ENCODE measurements around the gene CRHR1. TPM values are rescaled to one million over a fixed set of nuclear protein-coding genes. Genes with fewer than 3 reads are reported as not detected.

CRHR1 gene
- polyA plus RNA-seq, 2 of the 4 experiments (the other 2 are of a cell fraction) = 0.09 to 0.12 TPM

DNA sequence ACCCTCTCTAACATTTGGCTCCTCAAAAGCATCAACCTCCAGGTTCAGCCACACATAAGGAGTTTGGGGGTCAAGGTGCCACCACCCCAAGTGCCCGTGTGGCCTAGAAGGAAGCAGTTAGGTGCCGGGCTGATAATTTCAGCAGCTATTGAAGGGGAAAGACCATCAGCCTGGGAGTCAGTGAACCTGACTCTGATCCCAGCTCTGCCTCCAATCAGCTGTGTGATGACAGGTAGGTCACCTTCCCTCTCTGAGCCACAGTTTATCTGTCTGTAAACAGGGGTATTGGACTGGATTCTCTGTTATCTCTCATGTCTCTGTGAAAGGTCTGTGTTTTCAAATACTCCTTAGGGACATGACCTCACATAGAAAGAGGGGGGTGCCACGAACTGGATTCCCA lies 3.9 kb downstream of the CRHR1 start:
- Histone ChIP-seq H3K4me3 (no peak overlapping the region), H3K27ac (no peak overlapping the region), H3K4me2 (no peak overlapping the region), H3K9me3 (no peaks in the 10 kb centered on the region), H3K4me1 (peaks cover 5% of the 10 kb centered on the region; the same call in 1 of the 3 replicates)
- no peak for ATAC-seq
- ChIA-PET POLR2A (interaction anchor here (0.6 kb wide), 1 partner anchor 643 kb away, joined by 3 read pairs; no protein-coding TSS in a partner anchor), CTCF (interaction anchor here (0.9 to 3.2 kb wide), 5 partner anchors 44 to 148 kb away, joined by 3 to 21 read pairs (median 4); no protein-coding TSS in a partner anchor)
- no peak for TF ChIP-seq MYC (IDR thresholded peaks at IDR 0.05; ENCODE audit: borderline replicate concordance, low read length)
- TF ChIP-seq CHD4 (IDR thresholded peaks at IDR 0.05; ENCODE audit: borderline replicate concordance) = no peak
- TF ChIP-seq HES2 (IDR thresholded peaks at IDR 0.05) = no peak
- no peak for TF ChIP-seq EP300 (IDR thresholded peaks at IDR 0.05)
- TF ChIP-seq MAX (IDR thresholded peaks at IDR 0.05) = no peak
- no peak for FAIRE-seq
- no peak for DNase-seq (ENCODE audit: low read depth in 1 of 2, low spot score in 1 of 2)
- 40% methylated on average over 3 of the region's 3 CpGs for WGBS (ENCODE audit: missing lambda C conversion rate)

DNA sequence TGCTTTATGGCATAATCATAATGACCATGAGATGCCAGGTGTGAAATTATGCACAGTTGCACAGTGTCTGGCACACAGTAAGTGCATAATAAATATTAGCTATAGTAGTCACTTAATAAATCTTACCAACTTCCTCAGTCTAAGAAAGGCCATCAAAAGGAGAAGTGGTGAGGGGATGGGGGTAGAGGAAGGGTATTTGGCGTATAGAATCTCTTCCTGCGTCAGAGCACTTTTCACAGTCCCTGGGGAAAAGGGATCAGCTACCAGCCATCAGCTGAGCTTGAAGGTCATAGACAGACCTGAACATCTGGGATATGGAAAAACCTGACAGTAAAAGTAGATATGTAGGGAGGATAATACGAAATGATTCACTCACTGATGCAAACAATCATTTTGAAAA lies 5.8 kb downstream of the CRHR1 start:
- POLR2A ChIA-PET = no interaction called here
- H3K4me3 ChIP-seq = no peak overlapping the region
- CTCF ChIA-PET = interaction anchor here (0.6 to 3.2 kb wide), 9 partner anchors 10 to 153 kb away, joined by 3 to 21 read pairs (median 3); no protein-coding TSS in a partner anchor
- H3K9me3 ChIP-seq = no peaks in the 10 kb centered on the region
- H3K27ac ChIP-seq = no peak overlapping the region
- ATAC-seq (no peak), FAIRE-seq (no peak), DNase-seq (ENCODE audit: low read depth in 1 of 2, low spot score in 1 of 2) (no peak)
- WGBS (ENCODE audit: missing lambda C conversion rate) = 61% methylated on average over 3 of the region's 3 CpGs
- H3K4me1 ChIP-seq = no peaks in the 10 kb centered on the region
- no peak overlapping the region for H3K4me2 ChIP-seq
- TF ChIP-seq BHLHE40 (IDR thresholded peaks at IDR 0.05; ENCODE audit: low read depth, low read length) = no peak
- TF ChIP-seq ZSCAN20 (CRISPR knock-in tag; IDR thresholded peaks at IDR 0.05) = no peak
- TF ChIP-seq, protein P1, sequence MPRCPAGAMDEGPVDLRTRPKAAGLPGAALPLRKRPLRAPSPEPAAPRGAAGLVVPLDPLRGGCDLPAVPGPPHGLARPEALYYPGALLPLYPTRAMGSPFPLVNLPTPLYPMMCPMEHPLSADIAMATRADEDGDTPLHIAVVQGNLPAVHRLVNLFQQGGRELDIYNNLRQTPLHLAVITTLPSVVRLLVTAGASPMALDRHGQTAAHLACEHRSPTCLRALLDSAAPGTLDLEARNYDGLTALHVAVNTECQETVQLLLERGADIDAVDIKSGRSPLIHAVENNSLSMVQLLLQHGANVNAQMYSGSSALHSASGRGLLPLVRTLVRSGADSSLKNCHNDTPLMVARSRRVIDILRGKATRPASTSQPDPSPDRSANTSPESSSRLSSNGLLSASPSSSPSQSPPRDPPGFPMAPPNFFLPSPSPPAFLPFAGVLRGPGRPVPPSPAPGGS (IDR thresholded peaks at IDR 0.05) = no peak
- no peak for TF ChIP-seq FOSL2 (IDR thresholded peaks at IDR 0.05)
- TF ChIP-seq FOSL2 (CRISPR knock-in tag; IDR thresholded peaks at IDR 0.05) = no peak
- TF ChIP-seq REST (IDR thresholded peaks at IDR 0.05) = no peak
- TF ChIP-seq, protein P2, sequence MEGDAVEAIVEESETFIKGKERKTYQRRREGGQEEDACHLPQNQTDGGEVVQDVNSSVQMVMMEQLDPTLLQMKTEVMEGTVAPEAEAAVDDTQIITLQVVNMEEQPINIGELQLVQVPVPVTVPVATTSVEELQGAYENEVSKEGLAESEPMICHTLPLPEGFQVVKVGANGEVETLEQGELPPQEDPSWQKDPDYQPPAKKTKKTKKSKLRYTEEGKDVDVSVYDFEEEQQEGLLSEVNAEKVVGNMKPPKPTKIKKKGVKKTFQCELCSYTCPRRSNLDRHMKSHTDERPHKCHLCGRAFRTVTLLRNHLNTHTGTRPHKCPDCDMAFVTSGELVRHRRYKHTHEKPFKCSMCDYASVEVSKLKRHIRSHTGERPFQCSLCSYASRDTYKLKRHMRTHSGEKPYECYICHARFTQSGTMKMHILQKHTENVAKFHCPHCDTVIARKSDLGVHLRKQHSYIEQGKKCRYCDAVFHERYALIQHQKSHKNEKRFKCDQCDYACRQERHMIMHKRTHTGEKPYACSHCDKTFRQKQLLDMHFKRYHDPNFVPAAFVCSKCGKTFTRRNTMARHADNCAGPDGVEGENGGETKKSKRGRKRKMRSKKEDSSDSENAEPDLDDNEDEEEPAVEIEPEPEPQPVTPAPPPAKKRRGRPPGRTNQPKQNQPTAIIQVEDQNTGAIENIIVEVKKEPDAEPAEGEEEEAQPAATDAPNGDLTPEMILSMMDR (IDR thresholded peaks at IDR 0.05) = no peak
- TF ChIP-seq FOXS1 (CRISPR knock-in tag; IDR thresholded peaks at IDR 0.05) = no peak
- no peak for TF ChIP-seq POLR2A (IDR thresholded peaks at IDR 0.05; ENCODE audit: low read length)
- TF ChIP-seq POLR2AphosphoS2 (conservative IDR thresholded peaks at IDR 0.05; ENCODE audit: low read length) = no peak
- TF ChIP-seq MAZ (IDR thresholded peaks at IDR 0.05; ENCODE audit: borderline replicate concordance, low read depth, low read length) = no peak
- TF ChIP-seq CBX2 (IDR thresholded peaks at IDR 0.05; ENCODE audit: borderline replicate concordance, low read depth) = no peak
- TF ChIP-seq PHF8 (IDR thresholded peaks at IDR 0.05; ENCODE audit: borderline replicate concordance, low read depth) = no peak
- TF ChIP-seq MYC (IDR thresholded peaks at IDR 0.05; ENCODE audit: borderline replicate concordance, low read length) = no peak
- no peak for TF ChIP-seq ZNF302 (CRISPR knock-in tag; IDR thresholded peaks at IDR 0.05)
- no peak for TF ChIP-seq NPAS2 (CRISPR knock-in tag; IDR thresholded peaks at IDR 0.05; ENCODE audit: borderline replicate concordance)
- no peak for TF ChIP-seq ZFP36 (IDR thresholded peaks at IDR 0.05; ENCODE audit: borderline replicate concordance, partially characterized antibody)
- no peak for TF ChIP-seq SMC3 (IDR thresholded peaks at IDR 0.05)
- TF ChIP-seq ZC3H11A (IDR thresholded peaks at IDR 0.05) = no peak
- TF ChIP-seq EHMT2 (IDR thresholded peaks at IDR 0.05; ENCODE audit: low read depth) = no peak
